AG08396 (cell line): Measurements from ENCODE around the gene SIVA1.

Experiments used
- DNase-seq: peaks from one replicate; pipeline ENCODE4 v3.0.0; 2012; ENCODE audit warnings: low spot score, mixed read lengths

The SIVA1 gene

GRCh38 chr14:104797115-104798044 is 44.4 kb downstream of the SIVA1 start:
- no peak for DNase-seq

- DNase-seq = no peak
Measured at GRCh38 chr14:104798300-104799243, 45.6 kb downstream of the SIVA1 start.

GRCh38 chr14:104799244-104800014 is 46.5 kb downstream of the SIVA1 start:
- no peak for DNase-seq

GRCh38 chr14:104800015-104800770 is 47.2 kb downstream of the SIVA1 start:
- peak; percentile 93 for DNase-seq

- DNase-seq = peak; percentile 75
Measured at GRCh38 chr14:104800771-104801519, 48.0 kb downstream of the SIVA1 start, which contains the start of gene ZBTB42. ZBTB42 (plus strand) TSS chr14:104801101; CDS start chr14:104801198, 97 bp downstream.

- DNase-seq = no peak
Measured at GRCh38 chr14:104801520-104802393, 48.8 kb downstream of the SIVA1 start.

- no peak for DNase-seq
Measured at GRCh38 chr14:104802394-104803184, 49.6 kb downstream of the SIVA1 start.

- no peak for DNase-seq
Measured at GRCh38 chr14:104803280-104803911, 50.4 kb downstream of the SIVA1 start.

GRCh38 chr14:104803912-104804410 is 51.0 kb downstream of the SIVA1 start:
- DNase-seq = peak; percentile 4

- DNase-seq = peak; percentile 6
Measured at GRCh38 chr14:104804481-104805325, 51.8 kb downstream of the SIVA1 start.

- peak; percentile 88 for DNase-seq
Measured at GRCh38 chr14:104805326-104805678, 52.4 kb downstream of the SIVA1 start.

- no peak for DNase-seq
Measured at GRCh38 chr14:104805941-104806624, 53.1 kb downstream of the SIVA1 start.

GRCh38 chr14:104806625-104807465 is 53.9 kb downstream of the SIVA1 start:
- no peak for DNase-seq

GRCh38 chr14:104808456-104808855 is 55.5 kb downstream of the SIVA1 start:
- DNase-seq = no peak
